Measurements from ENCODE around the gene CARD19. TPM values are rescaled to one million over a fixed set of nuclear protein-coding genes. Genes with fewer than 3 reads are reported as not detected.

The CARD19 gene
- total RNA-seq, 1 experiment from 2014 or later, result 36.6 TPM

GRCh38 chr9:93136011-93136440, 40.0 kb downstream of the CARD19 start:
- H3K36me3 Mint-ChIP-seq (ENCODE audit: insufficient read depth, unreplicated experiment), result peaks cover 19% of the 10 kb centered on the region
- peak; percentile 55 for DNase-seq (ENCODE audit: unreplicated experiment)
- POLR2A ChIA-PET, result interaction anchor here (6.4 kb wide), 1 partner anchor 17 kb away, joined by 49 read pairs; no protein-coding TSS in a partner anchor
- no peaks in the 10 kb centered on the region for H3K9me3 Mint-ChIP-seq (ENCODE audit: unreplicated experiment)
- no peak overlapping the region for H3K27ac Mint-ChIP-seq (ENCODE audit: low read depth, unreplicated experiment)
- no peaks in the 10 kb centered on the region for H3K27me3 Mint-ChIP-seq (ENCODE audit: insufficient read depth, unreplicated experiment)
- intact Hi-C loops (cut with micrococcal nuclease), result loop anchor here (10.0 kb wide), 1 partner anchor 181 kb away; no protein-coding TSS in a partner anchor
- peak overlapping the region; percentile 36 for H3K4me3 Mint-ChIP-seq (ENCODE audit: unreplicated experiment)
- no TSS peak for BruUV-seq (replicated peaks)
- CTCF ChIA-PET, result interaction anchor here (0.6 to 1.1 kb wide), 4 partner anchors 15 to 133 kb away, joined by 3 to 4 read pairs (median 4); no protein-coding TSS in a partner anchor
- TF ChIP-seq CTCF (IDR thresholded peaks at IDR 0.05; ENCODE audit: unreplicated experiment), result no peak
- peaks cover 21% of the 10 kb centered on the region for H3K4me1 Mint-ChIP-seq (ENCODE audit: insufficient read depth, unreplicated experiment)

GRCh38 chr9:93137362-93137761, 41.3 kb downstream of the CARD19 start:
- ChIA-PET POLR2A (no interaction called here), CTCF (interaction anchor here (0.7 to 1.1 kb wide), 3 partner anchors 28 to 168 kb away, joined by 3 read pairs; no protein-coding TSS in a partner anchor)
- H3K4me1 Mint-ChIP-seq (ENCODE audit: insufficient read depth, unreplicated experiment), result peaks cover 16% of the 10 kb centered on the region
- BruUV-seq (replicated peaks), result no TSS peak
- no peaks in the 10 kb centered on the region for H3K27me3 Mint-ChIP-seq (ENCODE audit: insufficient read depth, unreplicated experiment)
- H3K27ac Mint-ChIP-seq (ENCODE audit: low read depth, unreplicated experiment), result no peak overlapping the region
- H3K9me3 Mint-ChIP-seq (ENCODE audit: unreplicated experiment), result no peaks in the 10 kb centered on the region
- no peak overlapping the region for H3K4me3 Mint-ChIP-seq (ENCODE audit: unreplicated experiment)
- no peak for DNase-seq (ENCODE audit: unreplicated experiment)
- H3K36me3 Mint-ChIP-seq (ENCODE audit: insufficient read depth, unreplicated experiment), result peaks cover 7% of the 10 kb centered on the region
- no peak for TF ChIP-seq CTCF (IDR thresholded peaks at IDR 0.05; ENCODE audit: unreplicated experiment)
- intact Hi-C loops (cut with micrococcal nuclease), result loop anchor here (10.0 kb wide), 1 partner anchor 183 kb away; no protein-coding TSS in a partner anchor

- intact Hi-C loops (cut with micrococcal nuclease), result loop anchor here (10.0 kb wide), 1 partner anchor 183 kb away; no protein-coding TSS in a partner anchor
- Mint-ChIP-seq H3K4me3 (ENCODE audit: unreplicated experiment) (no peak overlapping the region), H3K27me3 (ENCODE audit: insufficient read depth, unreplicated experiment) (no peaks in the 10 kb centered on the region), H3K36me3 (ENCODE audit: insufficient read depth, unreplicated experiment) (peaks cover 5% of the 10 kb centered on the region), H3K27ac (ENCODE audit: low read depth, unreplicated experiment) (no peak overlapping the region), H3K9me3 (ENCODE audit: unreplicated experiment) (no peaks in the 10 kb centered on the region), H3K4me1 (ENCODE audit: insufficient read depth, unreplicated experiment) (peaks cover 10% of the 10 kb centered on the region)
- TF ChIP-seq CTCF (IDR thresholded peaks at IDR 0.05; ENCODE audit: unreplicated experiment), result no peak
- BruUV-seq (replicated peaks), result no TSS peak
- no peak for DNase-seq (ENCODE audit: unreplicated experiment)
- POLR2A ChIA-PET, result no interaction called here
- CTCF ChIA-PET, result interaction anchor here (0.5 to 1.0 kb wide), 5 partner anchors 17 to 268 kb away, joined by 3 to 4 read pairs (median 3); no protein-coding TSS in a partner anchor
Observed at GRCh38 chr9:93138171-93138764, 42.3 kb downstream of the CARD19 start.

GRCh38 chr9:93139365-93140182, 43.6 kb downstream of the CARD19 start:
- no peak for TF ChIP-seq CTCF (IDR thresholded peaks at IDR 0.05; ENCODE audit: unreplicated experiment)
- Mint-ChIP-seq H3K27ac (ENCODE audit: low read depth, unreplicated experiment) (no peak overlapping the region), H3K4me1 (ENCODE audit: insufficient read depth, unreplicated experiment) (peaks cover 17% of the 10 kb centered on the region), H3K27me3 (ENCODE audit: insufficient read depth, unreplicated experiment) (no peaks in the 10 kb centered on the region), H3K4me3 (ENCODE audit: unreplicated experiment) (no peak overlapping the region), H3K9me3 (ENCODE audit: unreplicated experiment) (no peaks in the 10 kb centered on the region), H3K36me3 (ENCODE audit: insufficient read depth, unreplicated experiment) (peaks cover 5% of the 10 kb centered on the region)
- CTCF ChIA-PET, result interaction anchor here (0.5 kb wide), 1 partner anchor 1025 kb away, joined by 3 read pairs; no protein-coding TSS in a partner anchor
- intact Hi-C loops (cut with micrococcal nuclease), result loop anchor here (10.0 kb wide), 1 partner anchor 185 kb away; no protein-coding TSS in a partner anchor
- peak; percentile 93 for DNase-seq (ENCODE audit: unreplicated experiment)
- POLR2A ChIA-PET, result interaction anchor here (0.8 to 1.2 kb wide), 2 partner anchors 10 to 20 kb away, joined by 3 to 4 read pairs; no protein-coding TSS in a partner anchor
- no TSS peak for BruUV-seq (replicated peaks)
